ENCODE data around the gene UAP1.
A peak's percentile ranks its signal among the peaks of the same experiment; 100 is the strongest.

UAP1 gene

DNA sequence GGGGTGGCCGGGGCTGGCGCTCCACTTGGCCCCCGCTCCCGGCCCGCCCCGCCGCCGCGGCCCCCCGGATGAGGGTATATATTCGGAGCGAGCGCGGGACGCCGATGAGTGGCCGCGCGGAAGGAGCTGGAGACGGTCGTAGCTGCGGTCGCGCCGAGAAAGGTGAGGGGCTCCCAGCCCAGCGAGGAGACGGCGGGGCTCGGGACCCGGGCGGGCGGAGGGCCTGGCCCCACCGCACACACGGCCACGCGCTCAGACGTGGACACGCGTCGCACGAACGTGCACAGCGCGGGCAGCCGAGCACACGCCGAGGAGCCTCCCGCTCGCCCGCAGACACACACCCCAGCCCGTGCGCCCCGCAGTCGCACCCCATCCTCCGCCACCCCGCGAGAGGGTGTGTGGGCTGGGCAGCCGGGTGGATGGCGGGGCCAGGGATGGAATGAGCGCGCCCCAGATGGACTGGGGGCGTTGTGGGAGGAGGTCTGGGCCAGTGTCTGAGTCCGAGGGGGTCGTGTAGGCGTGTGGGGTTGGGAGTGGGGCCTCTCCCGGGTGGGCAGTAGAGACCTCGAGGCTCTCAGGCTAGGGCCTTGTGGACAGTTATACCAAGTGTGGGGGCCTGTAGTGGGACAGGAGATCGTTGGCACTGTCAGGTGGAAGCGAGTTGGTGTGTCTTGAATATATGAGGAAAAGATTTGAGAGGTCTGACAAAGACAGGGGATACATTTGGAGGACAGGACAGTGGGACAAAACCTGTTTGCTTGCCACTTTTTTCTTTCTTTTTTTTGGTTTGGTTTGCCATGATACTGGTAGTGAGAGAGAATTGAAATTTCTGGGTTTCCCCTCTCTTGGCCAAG, at the start of gene UAP1:
TSS of gene UAP1 (plus strand) at position 107 of the 854 bp plus-strand sequence. CDS start 4,347 bp downstream, outside the sequence.
- DNase-seq = no peak

DNA sequence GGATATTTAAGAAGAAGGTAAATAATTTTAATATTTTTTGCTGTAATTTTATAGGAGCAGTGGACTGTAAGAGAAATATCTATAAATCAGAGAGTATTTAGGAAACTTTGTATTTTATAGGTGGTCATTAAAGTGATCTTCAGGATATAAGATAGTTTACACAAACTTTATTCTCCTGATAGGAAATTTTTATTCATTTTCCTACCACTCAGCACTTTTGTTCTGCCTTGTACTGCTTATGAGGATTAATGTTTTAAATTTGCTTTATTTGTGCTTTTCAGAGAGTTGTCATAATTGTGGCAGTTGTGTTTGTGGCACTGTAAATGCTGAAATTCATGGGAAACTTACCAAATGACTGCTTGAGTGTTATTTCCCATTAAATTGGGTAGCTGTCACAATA, 34.2 kb upstream of the UAP1 start:
- DNase-seq = no peak

DNA sequence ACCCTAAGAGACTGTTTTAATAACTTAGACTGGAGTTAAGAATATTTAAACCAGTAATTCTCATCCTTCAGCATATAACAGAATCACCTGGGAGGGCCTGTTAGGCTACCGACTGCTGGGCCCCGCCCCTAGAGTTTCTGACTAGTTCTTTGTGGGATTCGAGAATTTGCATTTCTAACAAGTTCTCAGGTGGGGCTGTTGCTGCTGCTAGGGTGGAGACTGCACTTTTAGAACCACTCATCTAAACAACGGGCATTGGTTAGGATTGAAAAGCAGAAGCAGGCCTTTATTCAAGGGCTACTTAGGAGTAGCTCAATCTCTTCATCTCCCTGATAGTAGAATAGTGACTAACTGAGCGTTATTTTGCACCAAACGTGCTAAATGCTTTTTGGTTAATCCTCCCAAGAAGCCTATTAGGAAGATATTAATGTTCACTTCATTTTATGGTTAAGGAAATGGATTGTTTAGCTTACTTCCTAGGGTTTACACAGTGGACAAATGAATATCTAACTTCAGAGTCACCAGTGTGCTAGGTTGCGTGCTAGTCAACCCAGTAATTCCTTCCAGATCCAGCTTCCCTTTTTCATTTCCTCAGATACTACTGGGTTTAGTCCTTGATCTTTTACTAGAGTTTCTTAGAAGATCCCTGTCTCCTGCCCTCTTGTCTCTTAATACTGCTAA, 31.1 kb upstream of the UAP1 start:
- no peak for DNase-seq

DNA sequence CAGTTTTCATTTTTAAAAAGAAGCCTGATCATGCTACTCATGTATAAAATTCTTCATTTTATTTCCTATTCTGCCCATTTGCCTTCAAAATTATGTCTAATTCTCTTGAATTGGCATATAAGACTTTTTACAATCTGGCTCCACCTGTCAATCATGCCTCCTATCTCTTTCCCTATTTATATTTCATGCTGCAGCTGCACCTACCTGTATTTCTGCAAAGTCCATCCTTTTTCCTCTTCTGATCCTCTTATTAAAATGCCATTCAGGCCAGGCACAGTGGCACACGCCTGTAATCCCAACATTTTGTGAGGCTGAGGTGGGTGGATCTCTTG, 30.6 kb upstream of the UAP1 start:
- no peak for DNase-seq

DNA sequence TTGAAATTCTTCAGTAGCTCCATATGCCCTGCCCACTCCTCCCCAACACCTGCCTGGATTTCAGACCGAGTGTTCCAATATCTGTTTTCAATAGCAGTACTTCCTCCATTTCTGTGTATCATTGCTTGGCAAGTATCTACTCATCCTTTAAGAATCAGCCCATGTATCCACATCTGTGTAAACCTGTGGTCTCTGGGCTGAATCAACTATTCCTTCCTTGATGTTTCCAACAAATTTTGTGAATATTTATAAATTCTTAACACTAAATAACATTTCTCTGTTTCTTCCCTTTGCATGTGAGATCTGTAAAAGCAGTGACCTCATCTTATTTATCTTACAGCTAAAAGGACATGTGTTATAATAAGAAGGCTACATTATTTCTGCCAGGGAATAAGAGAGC, 26.0 kb upstream of the UAP1 start:
- DNase-seq = no peak

DNA sequence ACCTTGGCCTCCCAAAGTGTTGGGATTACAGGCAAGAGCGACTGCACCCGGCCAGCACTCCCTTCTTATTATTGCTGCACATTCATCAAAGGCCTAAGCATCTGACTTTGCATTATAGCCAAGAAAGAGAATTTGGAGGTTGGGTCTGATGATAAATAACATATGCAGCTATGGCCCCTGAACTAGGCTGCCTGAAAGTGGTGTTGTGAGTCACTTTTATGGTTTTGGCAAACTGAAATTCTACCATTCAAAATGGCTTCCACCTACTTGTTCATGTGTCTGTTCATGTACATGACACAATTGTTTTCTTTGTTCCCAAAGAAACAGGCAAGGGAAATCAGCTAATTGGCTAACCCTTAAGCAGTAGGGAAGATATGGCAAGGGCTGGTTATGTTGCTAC, 25.0 kb upstream of the UAP1 start:
- DNase-seq = no peak

DNA sequence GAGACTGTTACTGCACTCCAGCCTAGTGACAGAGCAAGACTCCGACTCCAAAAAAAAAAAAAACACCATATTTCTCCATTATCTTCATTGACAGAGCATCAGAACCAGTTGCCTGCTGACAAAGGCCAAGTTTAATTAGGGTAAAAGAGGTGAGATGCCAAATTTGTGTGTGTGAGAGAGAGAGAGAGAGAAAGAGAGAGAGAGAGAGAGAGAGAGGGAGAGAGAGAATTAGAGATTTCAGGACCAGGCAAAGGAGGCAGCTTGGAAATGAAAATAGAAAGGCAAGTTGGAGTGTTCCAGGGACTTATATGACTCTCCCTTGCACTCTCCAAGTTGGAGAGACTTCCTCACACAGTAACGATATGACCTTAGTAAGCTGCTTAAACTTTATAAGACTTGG, 24.3 kb upstream of the UAP1 start:
- DNase-seq = no peak

DNA sequence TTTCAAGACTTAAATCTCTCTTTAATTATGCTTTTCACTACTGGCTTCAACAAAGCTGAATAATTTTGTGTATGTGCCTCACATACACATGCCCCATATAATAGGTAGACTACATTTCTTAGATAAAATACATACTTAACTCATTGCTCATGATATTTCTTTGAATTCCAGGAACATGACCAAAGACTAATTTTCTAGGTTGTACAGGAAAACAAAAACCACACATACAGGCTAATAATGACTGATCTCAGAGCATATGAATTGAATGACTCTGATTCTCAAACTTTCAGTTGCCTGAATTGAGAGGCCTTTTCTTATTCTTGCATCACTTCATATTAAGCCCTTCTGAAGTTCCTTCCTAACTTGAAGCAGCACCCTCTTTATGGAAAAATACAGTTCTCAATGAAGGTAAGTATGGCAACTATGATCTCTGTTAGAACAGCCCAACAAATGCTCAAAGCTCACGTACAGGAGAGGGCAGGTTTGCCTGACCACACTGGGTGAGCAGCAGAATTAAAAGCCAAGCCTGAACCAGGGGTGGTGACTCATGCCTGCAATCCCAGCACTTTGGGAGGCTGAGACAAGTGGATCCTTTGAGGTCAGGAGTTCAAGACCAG, 22.6 kb upstream of the UAP1 start:
- DNase-seq = no peak

DNA sequence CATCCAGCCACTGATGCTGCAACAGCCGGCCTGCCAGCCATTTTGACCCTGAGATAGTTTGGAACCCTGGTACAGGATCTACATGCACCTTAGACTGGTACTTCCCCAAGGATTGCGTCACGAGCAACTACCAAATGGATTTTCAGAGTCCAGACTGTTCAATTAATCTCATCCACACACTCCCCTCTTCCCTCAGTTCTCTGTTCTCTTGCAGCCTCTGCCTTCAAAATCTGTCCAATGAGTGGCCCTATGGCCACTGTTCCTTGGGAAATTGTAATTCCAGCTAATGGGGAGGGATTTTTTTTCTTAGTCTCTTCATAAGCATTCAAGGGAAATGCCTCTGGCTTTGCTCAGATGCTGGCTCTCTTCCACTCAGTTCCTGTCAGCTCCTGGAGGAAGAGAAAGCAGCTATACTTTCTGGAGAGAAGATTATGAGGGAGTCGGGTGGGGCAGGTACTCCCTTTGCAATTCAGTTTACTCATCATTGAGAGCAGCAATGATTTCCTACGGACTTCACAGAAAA, 19.8 kb upstream of the UAP1 start:
- no peak for DNase-seq

DNA sequence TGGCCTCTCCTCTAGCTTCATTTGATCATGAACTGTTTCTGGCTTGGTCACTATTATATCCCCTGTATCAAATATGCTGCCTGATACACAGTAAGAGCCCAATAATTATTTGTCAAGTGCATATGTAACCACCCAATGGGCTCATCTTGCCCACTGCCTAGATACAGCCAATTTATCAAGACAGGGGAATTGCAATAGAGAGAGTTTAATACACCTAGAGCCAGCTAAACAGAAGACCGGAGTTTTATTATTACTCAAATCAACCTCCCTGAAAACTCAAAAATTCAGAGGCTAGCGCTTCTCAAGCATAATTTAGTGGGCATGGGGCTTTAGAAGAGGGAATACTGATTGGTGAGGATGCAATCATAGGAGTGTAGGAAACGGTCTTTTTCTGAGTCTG, 18.3 kb upstream of the UAP1 start:
- no peak for DNase-seq

DNA sequence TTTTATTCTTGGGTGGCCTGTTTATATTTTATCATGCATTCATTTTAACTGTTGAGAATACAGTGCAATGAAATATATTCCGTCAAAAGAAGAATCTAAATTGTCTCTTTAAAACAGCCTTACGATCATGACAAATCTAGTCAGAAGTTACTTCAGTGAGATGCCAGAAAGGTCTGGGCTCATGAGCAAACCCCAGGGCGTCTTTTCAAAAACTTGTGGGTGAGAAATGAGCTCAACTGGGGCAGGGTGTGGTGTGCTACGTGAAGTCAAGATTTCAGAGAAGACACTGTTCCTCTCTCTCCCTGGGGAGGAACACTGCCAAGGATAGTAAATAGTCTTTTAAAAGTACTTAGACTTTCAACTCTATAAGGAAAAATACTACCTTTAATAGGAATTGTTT, 13.4 kb upstream of the UAP1 start:
- no peak for DNase-seq

DNA sequence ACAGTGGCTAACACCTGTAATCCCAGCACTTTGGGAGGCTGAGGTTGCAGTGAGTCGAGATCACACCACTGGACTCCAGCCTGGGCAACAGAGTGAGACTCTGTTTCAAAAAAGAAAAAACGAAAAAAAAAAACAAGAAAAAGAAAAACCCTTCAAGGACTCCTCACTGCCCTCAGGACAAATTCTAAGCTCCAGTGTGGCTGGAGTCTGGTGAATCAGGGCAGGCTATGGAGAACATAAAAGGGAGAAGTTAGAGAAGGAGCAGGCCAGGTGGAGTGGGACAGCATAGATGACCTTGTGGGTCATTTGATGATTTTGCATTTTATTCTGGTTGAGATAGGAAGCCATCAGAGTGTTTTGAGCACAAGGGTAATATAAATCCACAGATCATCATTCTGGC, 12.5 kb upstream of the UAP1 start:
- DNase-seq = no peak

DNA sequence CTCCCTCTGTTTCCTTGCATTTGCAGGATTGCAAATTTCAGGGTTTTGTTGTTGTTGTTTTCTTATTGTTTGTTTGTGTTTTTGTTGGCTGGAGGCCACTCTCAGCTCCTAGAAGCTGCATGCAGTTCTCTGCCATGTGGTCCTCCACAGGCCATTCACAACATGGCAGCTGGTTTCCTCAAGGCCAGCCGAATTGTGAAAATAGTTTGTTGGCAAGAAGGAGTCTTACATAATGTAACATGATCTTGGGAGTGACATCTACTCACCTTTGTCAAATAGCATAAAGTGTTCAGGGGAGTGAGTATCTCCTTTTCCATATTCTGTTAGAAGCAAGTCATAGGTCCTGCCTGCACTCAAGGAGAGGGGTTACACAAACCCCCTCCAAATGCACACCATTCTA, 10.6 kb upstream of the UAP1 start:
- no peak for DNase-seq

DNA sequence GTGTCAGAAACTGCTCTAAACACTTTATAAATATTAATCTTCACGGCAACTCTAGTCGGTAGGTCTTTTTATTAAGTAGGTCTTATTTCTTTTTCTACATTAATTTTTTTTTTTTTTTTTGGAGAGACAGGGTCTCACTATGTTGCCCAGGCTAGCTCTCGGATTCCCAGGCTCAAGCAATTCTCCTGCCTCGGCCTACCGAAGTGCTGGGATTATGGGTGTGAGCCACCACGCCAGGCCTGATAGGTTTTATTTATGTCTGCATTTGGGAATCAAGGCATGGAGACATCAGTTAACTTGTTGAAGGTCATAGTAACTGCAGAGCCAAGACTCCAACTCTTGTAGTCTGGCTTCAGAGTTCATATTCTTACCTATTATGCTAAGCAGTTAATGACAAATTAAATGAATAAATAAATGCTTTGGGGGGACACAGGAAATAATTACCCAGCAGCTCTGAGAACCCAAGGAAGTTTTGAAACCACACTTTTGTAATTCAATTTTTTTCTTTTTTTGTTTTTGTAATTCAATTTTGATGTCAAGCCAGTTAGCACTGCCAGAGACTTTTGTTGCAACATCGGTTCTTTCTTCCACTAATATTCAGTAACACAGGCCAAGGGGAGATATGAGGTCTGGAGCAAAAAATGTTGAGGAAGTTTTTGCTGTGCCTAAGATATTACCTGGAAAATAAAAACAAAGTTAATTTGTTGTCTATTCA, 9.4 kb upstream of the UAP1 start:
- no peak for DNase-seq

DNA sequence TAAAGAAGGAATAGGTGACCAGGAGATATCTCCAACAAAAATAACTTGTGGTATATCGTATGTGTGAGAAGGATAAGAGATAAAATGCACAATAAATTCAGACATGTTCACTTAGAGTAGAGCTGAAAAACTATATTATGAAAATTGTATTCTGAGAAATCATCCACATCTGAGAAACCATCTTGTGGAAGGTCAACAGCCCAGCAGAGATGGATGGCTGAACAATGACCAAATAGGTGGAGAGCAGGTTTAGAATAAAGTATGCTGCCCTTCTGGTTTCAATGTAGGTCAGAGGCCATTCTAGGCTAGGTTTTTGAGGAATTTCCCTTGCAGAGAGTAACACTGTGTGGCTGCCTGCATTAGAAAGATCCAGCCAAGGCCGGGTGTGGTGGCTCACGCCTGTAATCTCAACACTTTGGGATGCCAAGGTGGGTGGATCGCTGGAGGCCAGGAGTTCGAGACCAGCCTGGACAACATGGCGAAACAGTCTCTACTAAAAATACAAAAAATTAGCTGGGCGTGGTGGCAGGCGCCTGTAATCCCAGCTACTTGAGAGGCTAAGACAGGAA, 8.8 kb upstream of the UAP1 start:
- DNase-seq = no peak

DNA sequence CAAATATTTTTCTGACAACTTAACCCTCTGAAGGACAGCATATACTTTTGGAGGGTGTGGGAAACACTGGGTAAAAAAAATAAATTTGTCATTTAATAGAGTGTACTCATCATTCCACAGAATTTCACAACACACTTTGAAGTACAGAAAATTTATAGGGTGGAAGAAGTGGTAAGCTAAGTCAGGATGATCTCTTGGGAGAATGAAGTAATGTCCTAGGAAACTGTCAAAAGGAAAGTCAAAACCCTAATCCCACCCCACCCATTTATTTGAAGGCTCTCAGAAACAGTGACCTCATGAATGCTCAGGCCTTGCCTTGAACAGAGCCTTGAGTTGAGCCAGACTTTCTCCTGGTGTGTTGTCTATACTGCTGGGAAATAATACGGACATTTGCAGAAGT, 7.3 kb upstream of the UAP1 start:
- DNase-seq = no peak

DNA sequence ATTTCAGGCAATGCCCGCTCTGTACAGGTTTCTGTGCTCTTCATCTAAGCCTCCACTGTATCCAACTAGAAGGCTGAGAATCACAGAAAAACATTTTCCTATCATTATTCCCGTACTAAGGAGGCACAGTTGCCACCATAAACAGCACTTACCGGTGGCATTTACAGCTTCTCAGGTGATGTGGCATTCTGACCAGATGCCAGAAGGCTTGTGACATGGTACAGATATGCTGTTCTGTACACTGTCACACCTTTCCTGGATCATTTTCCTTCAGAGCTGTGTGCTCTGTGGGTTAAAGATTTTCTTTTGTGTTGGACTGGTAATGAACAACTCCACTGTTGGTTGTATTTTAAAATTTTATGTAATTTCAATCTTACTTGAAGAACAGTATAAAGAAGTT, 4.0 kb upstream of the UAP1 start:
- no peak for DNase-seq

DNA sequence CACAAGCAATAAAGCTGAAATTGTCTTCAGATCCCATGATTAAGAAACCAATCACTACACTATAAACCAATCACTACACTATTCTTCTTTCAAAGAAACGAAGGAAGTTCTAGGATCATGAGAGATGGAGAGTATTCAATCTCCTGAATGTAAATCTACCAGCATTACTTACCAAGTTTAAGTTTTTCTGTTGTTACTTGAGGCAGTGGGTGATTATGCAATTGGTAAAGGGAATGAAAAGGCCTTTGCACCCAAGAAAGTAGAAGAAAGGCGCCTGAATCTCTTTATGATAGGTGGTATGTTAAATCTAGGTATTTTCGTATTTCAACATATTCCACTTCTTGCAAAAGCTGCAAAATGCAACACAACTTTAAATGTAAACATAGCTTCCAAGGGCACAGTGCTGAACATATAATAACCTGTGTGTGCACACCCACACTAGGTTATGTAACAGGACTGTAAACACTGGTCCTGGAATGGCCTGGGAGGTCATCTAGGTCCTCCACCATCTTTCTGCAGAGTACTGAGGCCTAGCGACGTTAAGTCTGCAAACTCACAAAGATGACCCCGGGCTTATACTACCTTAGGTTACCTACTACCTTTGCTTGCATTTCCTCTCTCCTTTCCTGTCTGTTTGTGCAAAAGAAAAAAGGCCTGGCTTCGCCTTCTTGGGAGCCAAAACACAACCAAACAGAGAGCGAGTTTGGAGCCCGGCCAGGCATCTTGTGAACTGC, 1.1 kb upstream of the UAP1 start:
- no peak for DNase-seq

DNA sequence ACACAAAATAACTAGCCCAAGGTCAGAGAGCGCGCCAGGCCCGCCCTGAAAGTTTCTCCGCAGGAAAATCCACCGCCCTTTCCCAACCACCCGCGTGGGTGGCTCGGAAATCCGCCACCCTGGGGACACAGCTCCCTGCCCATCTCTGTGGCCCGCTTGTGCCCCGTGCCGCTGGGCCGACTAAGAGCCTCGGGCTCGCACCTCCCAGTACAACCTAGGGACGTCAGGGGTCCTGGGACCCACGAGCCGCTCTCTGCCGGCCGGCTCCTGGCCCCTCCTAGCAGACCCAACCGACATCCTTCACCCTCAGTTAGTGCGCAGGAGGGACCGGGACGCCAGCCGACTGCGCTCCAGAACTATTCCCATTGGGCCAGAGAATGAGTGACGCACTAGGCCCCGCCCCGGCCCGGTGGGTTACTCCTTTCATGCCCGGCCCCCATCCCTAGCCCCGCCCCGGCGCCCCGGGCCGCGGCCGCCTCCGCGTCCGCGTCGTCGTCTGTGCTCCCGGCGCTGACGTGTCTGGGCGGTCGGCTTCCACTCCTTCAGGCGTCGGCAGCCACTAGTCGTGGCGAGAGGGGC, 396 bp upstream of the UAP1 start:
- DNase-seq = peak; percentile 99

DNA sequence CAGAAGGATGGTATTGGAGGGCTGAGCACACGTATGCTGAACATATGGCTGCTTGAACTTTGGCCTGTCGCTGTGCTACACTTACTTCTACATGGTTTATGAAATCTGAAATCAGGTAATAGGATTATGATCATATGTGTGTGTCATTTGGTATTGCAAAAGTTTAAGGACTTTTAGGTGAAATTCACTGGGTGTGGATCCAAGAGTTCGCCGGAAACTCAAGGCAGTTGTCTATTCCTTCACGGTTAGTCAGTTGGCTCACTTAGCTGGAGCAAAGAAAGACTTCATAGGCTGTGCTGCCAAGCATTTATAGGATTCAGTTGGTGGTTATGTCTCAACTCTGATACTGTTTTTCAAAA, 927 bp downstream of the UAP1 start:
- DNase-seq = no peak

DNA sequence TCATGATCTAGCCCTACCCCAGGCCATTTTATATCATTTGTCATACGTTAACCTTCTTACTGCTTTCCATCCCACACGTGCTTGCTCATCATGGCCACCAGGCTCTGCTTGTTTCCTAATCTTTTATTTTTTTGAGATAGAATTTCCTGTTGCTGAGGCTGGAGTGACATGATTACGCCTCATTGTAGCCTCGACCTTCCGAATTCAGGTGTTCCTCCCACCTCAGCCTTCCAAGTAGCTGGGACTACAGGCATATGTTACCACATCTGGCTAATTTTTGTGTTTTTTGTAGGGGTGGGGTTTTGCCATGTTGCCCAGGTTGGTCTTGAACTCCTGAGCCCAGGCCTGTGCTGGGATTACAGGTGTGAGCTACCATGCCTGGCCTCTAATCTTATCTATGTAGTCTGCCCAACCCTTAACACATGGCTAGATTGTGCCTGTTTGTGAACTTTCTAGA, 3.3 kb downstream of the UAP1 start:
- DNase-seq = no peak

DNA sequence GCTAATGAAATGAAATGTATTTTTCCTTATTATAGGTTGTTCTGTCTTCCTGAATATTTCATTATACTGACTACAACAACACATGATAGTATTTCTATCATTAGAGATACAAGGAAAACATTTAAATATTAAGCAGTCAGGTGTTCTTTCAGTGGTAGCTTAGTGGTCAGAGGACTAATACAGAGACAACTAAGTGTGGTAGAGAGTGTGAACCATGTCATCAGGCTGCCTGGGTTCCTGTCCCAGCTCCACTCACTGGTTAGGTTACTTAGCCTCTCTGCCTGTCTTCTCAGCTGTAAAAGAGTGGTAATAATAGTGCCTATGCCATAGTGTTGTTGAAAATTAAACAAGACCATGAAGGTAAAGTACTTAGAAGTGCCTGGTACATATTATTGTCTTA, 3.9 kb downstream of the UAP1 start:
- DNase-seq = no peak
